Omental fat pad (tissue), 4 donors: ENCODE data around the gene TPSB2. TPM values are rescaled to one million over a fixed set of nuclear protein-coding genes. Genes with fewer than 3 reads are reported as not detected.

Experiments used
- ATAC-seq: fragments of 150-250 bp; one replicate; pipeline ENCODE4 v1.9.1; 2016; ENCODE audit warnings: mild to moderate bottlenecking, moderate library complexity; ENCODE audit not compliant: low FRiP score
- DNase-seq: peaks from one replicate; pipeline ENCODE4 v3.0.0-alpha.2; 2019; ENCODE audit warnings: low spot score
- total RNA-seq, 4 donors: library from RNA; depleted of rRNA; stranded (reverse); fragments of >200 nt; gene quantifications; one replicate each; pipeline ENCODE4 v1.1.0, GENCODE V29; 2016
- TF ChIP-seq, protein P1 (sequence below), 3 donors: fragments of 450-650 bp; IDR thresholded peaks; one replicate each; pipeline ENCODE4 v1.5.1; 2016 to 2017; ENCODE audit warnings: antibody characterized with exemption in 3 of 3, mild to moderate bottlenecking in 3 of 3, moderate library complexity in 2 of 3

The TPSB2 gene
- total RNA-seq, 4 donors from 2014 or later: 10.1 to 112 (median 42.0) TPM

DNA sequence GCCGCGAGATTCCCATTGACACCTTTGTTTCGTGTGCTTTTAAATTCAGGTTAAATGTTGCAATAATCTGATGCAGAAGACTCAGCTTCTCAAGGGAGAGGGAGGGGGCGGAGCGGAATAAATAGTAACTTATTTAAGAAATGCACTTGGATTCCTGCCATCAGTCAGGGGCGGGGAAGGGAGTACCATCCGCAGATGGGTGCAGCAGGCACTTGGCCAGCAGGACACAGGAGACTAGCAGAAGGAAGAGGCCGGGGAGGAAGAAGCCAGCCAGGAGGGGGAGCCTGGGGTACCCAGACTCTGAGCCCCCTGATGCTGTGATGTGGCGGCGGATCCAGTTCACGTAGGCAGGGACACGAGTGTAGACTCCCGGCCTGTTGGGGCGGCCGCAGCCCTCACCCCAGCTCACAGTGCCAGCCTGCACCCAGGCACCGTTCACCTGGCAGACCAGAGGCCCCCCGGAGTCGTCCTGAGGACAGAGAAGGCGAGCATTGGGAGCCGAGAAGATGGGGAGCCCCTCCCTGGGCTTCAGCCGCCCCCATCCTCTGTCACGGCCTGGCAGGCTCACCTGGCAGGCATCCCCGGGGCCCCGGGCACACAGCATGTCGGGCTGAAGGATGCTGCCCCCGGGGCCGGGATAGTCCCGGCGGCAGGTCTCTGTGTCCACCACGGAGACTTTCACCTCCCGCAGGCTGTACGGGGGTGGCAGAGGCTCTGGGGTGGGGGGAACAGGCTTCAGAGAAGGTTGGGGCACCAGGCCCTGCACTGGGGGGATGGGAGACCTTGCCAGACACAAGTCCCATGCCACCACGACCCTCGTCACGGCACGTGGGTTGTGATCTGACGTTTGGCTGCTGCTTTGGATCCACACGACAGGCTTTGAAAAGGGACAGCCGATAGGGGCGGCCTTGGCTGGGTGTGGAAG is 8.1 kb downstream of the TPSB2 start:
- ATAC-seq: no peak
- no peak for DNase-seq
- TF ChIP-seq, protein P1, sequence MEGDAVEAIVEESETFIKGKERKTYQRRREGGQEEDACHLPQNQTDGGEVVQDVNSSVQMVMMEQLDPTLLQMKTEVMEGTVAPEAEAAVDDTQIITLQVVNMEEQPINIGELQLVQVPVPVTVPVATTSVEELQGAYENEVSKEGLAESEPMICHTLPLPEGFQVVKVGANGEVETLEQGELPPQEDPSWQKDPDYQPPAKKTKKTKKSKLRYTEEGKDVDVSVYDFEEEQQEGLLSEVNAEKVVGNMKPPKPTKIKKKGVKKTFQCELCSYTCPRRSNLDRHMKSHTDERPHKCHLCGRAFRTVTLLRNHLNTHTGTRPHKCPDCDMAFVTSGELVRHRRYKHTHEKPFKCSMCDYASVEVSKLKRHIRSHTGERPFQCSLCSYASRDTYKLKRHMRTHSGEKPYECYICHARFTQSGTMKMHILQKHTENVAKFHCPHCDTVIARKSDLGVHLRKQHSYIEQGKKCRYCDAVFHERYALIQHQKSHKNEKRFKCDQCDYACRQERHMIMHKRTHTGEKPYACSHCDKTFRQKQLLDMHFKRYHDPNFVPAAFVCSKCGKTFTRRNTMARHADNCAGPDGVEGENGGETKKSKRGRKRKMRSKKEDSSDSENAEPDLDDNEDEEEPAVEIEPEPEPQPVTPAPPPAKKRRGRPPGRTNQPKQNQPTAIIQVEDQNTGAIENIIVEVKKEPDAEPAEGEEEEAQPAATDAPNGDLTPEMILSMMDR (IDR thresholded peaks at IDR 0.05): no peak

DNA sequence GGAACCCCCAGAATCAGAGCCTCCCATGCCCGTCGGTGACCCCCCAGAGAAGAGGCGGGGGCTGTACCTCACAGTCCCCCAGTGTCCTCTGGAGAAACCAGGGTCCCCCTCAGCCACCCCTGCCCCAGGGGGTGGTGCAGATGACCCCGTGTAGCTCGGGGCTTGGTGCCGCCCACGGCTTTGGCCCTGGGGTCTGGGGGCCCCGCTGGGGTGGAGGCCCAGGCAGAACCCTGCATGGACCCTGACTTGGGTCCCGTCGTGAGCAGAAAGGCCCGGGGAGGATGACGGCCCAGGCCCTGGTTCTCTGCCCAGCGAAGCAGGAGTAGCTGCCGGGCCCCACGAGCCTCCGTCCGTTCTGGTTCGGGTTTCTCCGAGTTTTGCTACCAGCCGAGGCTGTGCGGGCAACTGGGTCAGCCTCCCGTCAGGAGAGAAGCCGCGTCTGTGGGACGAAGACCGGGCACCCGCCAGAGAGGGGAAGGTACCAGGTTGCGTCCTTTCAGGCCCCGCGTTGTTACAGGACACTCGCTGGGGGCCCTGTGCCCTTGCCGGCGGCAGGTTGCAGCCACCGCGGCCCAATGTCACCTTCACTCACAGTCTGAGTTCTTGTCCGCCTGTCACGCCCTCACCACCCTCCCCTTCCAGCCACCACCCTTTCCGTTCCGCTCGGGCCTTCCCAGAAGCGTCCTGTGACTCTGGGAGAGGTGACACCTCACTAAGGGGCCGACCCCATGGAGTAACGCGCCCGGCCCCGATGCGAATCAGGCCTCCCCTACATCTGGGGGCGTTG is 8.9 kb downstream of the TPSB2 start:
- TF ChIP-seq, protein P1 (IDR thresholded peaks at IDR 0.05): no peak
- DNase-seq (no peak), ATAC-seq (no peak)

DNA sequence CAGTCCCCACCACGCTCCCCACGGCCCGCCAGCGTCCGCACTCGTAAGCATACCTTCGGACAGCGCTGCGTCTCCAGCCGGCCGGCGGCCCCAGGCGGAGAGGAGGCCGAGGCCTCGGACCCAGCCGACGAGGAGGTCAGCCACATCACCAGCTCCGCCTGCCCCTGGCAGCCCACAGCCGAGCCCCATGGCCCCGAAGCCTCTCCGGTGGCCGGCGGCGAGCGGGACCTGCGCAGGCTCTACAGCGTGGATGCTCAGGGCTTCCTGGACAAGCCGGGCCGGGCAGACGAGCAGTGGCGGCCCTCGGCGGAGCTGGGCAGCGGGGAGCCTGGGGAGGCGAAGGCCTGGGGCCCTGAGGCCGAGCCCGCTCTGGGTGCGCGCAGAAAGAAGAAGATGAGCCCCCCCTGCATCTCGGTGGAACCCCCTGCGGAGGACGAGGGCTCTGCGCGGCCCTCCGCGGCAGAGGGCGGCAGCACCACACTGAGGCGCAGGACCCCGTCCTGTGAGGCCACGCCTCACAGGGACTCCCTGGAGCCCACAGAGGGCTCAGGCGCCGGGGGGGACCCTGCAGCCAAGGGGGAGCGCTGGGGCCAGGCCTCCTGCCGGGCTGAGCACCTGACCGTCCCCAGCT is 9.8 kb downstream of the TPSB2 start:
- DNase-seq: no peak
- ATAC-seq: no peak
- TF ChIP-seq, protein P1 (IDR thresholded peaks at IDR 0.05): no peak

DNA sequence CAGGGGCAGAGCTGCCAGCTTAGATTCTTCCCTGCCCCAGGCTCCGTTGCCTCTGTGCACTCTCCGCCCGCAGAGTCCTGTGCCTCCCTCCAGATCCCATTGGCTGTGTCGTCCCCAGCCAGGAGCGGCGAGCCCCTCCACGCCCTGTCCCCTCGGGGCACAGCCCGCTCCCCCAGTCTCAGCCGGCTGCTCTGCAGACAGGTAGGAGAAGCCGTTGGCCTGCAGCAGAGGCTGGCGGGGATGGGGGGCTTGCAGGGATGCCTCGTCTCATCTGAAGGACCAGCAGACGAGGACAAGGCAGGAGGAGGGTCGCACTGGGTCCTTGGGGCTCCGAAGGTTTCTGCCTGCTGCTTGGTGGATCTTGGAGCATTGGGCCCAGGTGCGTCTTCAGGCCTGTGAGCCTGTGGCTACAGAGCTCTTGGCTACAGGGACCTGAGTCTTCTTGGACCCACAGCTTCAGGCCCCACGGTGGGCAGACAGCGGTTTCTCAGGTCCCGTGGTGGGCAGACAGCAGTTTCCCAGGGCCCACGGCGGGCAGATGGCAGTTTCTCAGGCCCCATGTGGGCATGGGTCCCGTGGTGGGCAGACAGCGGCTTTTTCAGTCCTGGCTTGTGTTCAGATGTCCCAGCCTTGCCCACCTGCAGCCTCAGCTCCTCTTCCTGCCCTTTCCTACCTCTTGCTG is 10.9 kb downstream of the TPSB2 start:
- DNase-seq (no peak), ATAC-seq (no peak)
- TF ChIP-seq, protein P1 (IDR thresholded peaks at IDR 0.05): no peak

DNA sequence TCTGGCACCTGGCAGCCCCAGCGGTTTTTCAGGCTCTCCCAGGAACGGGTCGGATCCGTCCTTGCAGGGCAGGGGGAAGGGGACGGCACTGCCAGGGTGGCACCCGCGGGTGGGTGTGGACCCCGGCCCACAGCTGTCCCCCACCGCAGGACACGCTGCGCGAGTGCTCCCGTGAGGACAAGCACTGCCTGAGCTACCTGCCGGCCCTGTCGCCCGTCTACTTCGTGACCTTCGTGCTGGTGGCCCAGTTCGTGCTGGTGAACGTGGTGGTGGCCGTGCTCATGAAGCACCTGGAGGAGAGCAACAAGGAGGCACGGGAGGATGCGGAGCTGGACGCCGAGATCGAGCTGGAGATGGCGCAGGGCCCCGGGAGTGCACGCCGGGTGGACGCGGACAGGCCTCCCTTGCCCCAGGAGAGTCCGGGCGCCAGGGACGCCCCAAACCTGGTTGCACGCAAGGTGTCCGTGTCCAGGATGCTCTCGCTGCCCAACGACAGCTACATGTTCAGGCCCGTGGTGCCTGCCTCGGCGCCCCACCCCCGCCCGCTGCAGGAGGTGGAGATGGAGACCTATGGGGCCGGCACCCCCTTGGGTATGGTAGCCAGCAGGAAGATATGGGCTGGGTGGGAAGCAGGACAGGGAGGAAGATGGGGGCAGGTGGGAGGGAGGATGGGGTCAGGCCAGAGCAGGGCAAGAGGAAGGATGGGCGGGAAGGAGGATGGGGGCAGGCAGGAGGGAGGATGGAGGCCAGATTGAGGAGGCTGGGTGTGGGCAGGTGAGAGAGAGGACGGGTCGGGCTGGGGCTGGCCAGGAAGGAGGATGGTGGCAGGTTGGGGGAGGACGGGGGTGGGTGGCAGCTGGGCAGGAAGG is 11.7 kb downstream of the TPSB2 start:
- ATAC-seq (no peak), DNase-seq (no peak)
- TF ChIP-seq, protein P1 (IDR thresholded peaks at IDR 0.05): no peak

DNA sequence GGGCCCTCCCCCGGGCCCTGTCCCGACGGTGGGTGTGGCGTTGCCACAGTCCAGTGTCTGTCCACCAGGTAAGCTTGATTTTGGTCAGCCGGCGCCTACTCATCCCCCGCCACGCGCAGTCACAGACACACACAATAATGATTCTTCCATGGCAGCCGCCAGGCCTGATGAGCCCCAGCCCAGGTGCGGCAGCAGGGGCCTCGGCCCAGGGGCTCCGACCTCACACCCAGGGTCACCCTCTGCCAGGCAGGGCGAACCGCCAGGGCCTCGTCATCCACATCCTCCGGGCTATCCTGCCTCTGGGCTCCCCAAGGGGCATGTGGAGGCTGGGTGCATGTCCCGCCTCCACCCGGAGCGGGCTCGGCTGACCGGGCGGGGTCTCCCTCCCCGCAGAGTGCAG is 12.5 kb downstream of the TPSB2 start:
- ATAC-seq (no peak), DNase-seq (no peak)
- TF ChIP-seq, protein P1 (IDR thresholded peaks at IDR 0.05): no peak
